Hepatocyte (in vitro differentiated cells): ENCODE data around the gene SNAPC3. TPM values are rescaled to one million over a fixed set of nuclear protein-coding genes. Genes with fewer than 3 reads are reported as not detected.

ENCODE experiments used
- DNase-seq: peaks from one replicate; pipeline ENCODE4 v3.0.0-alpha.2; 2016; ENCODE audit warnings: low spot score
- H2AFZ ChIP-seq: fragments of 200-600 bp; sonication (generic); 2 replicates; pipeline ENCODE4 v1.6.0; 2016; ENCODE audit warnings: antibody characterized with exemption, mild to moderate bottlenecking
- H3K27ac ChIP-seq: fragments of 200-600 bp; sonication (generic); 2 replicates; pipeline ENCODE4 v1.5.1; 2016; ENCODE audit warnings: mild to moderate bottlenecking
- H3K27me3 ChIP-seq: fragments of 200-600 bp; sonication (generic); 2 replicates; pipeline ENCODE4 v1.6.1; 2016
- H3K36me3 ChIP-seq: fragments of 200-600 bp; sonication (generic); replicated peaks from 2 replicates; pipeline ENCODE4 v1.5.1; 2016; ENCODE audit warnings: low read depth; ENCODE audit not compliant: insufficient read depth
- H3K4me1 ChIP-seq: fragments of 200-600 bp; sonication (generic); 2 replicates; pipeline ENCODE4 v1.5.1; 2016; ENCODE audit warnings: mild to moderate bottlenecking, moderate library complexity; ENCODE audit not compliant: insufficient read depth
- H3K4me2 ChIP-seq: fragments of 200-600 bp; sonication (generic); 2 replicates; pipeline ENCODE4 v1.6.0; 2016
- H3K4me3 ChIP-seq: fragments of 200-600 bp; sonication (generic); 2 replicates; pipeline ENCODE4 v1.5.1; 2016; ENCODE audit warnings: mild to moderate bottlenecking
- H3K79me2 ChIP-seq: fragments of 200-600 bp; sonication (generic); 2 replicates; pipeline ENCODE4 v1.6.0; 2017; ENCODE audit warnings: mild to moderate bottlenecking
- H3K9me2 ChIP-seq: fragments of 200-600 bp; sonication (generic); replicated peaks from 2 replicates; pipeline ENCODE4 v1.6.0; 2017; ENCODE audit warnings: mild to moderate bottlenecking; ENCODE audit not compliant: insufficient read depth
- H3K9me3 ChIP-seq: fragments of 200-600 bp; sonication (generic); 2 replicates; pipeline ENCODE4 v1.5.1; 2016; ENCODE audit warnings: low read depth, mild to moderate bottlenecking
- H4K20me1 ChIP-seq: fragments of 200-600 bp; sonication (generic); 2 replicates; pipeline ENCODE4 v1.6.0; 2016; ENCODE audit warnings: mild to moderate bottlenecking; ENCODE audit not compliant: insufficient read depth, poor library complexity, severe bottlenecking
- CTCF ChIP-seq: fragments of 200-600 bp; sonication (generic); IDR thresholded peaks from 2 replicates; pipeline ENCODE4 v1.5.1; 2016; ENCODE audit warnings: antibody characterized with exemption, mild to moderate bottlenecking; ENCODE audit not compliant: poor library complexity
- EZH2 ChIP-seq: fragments of 200-600 bp; sonication (generic); IDR thresholded peaks from 2 replicates; pipeline ENCODE4 v1.6.1; 2016; ENCODE audit warnings: antibody characterized with exemption, mild to moderate bottlenecking, borderline replicate concordance
- EZH2phosphoT487 ChIP-seq: fragments of 200-600 bp; sonication (generic); IDR thresholded peaks from one replicate; pipeline ENCODE4 v1.6.1; 2018; ENCODE audit warnings: antibody characterized with exemption, mild to moderate bottlenecking, low read depth, moderate library complexity; ENCODE audit not compliant: unreplicated experiment, severe bottlenecking
- WGBS: methylation state at CpG from one replicate; pipeline ENCODE4 v1.1.6; 2016; ENCODE audit warnings: low lambda C conversion rate; ENCODE audit errors: missing lambda C conversion rate; 5-methylcytosine and 5-hydroxymethylcytosine counted together
- polyA plus RNA-seq: library from polyadenylated mRNA; unstranded; fragments of >200 nt; fragmentation: Nextera tagmentation; extraction: Ambion mirVana; gene quantifications from 2 replicates; pipeline ENCODE4 v1.2.1, GENCODE V29; 2016
- total RNA-seq: library from RNA; depleted of rRNA; stranded (reverse); fragments of >200 nt; gene quantifications from 2 replicates; pipeline ENCODE4 v1.2.3, GENCODE V29; 2014

SNAPC3 gene
- total and polyA plus RNA-seq, 2 experiments from 2014 or later: 21.2 to 34.1 TPM

GRCh38 chr9:15475923-15476536 lies 53.4 kb downstream of the SNAPC3 start:
- no peaks in the 10 kb centered on the region for H3K79me2 ChIP-seq
- H3K27me3 ChIP-seq: no peaks in the 10 kb centered on the region
- TF ChIP-seq CTCF (no peak), EZH2 (no peak), EZH2phosphoT487 (no peak)
- 96% methylated on average over 8 of the region's 8 CpGs for WGBS
- H2AFZ ChIP-seq: no peak overlapping the region
- no peaks in the 10 kb centered on the region for H3K4me1 ChIP-seq
- H3K4me3 ChIP-seq: no peak overlapping the region
- no peak overlapping the region for H3K4me2 ChIP-seq
- no peaks in the 10 kb centered on the region for H4K20me1 ChIP-seq
- no peaks in the 10 kb centered on the region for H3K36me3 ChIP-seq
- H3K27ac ChIP-seq: no peak overlapping the region
- no peaks in the 10 kb centered on the region for H3K9me3 ChIP-seq
- DNase-seq: no peak
- no peaks in the 10 kb centered on the region for H3K9me2 ChIP-seq

GRCh38 chr9:15480028-15480427 lies 57.4 kb downstream of the SNAPC3 start:
- no peak for DNase-seq
- Histone ChIP-seq H3K4me1 (no peaks in the 10 kb centered on the region), H3K79me2 (no peaks in the 10 kb centered on the region), H2AFZ (no peak overlapping the region), H3K36me3 (no peaks in the 10 kb centered on the region), H3K4me3 (no peak overlapping the region), H3K27me3 (no peaks in the 10 kb centered on the region), H3K9me2 (no peaks in the 10 kb centered on the region), H3K4me2 (peak overlapping the region; percentile 10), H3K9me3 (no peaks in the 10 kb centered on the region), H4K20me1 (no peaks in the 10 kb centered on the region), H3K27ac (no peak overlapping the region)
- TF ChIP-seq CTCF (no peak), EZH2 (no peak), EZH2phosphoT487 (no peak)
- 62% methylated on average over 1 of the region's 1 CpG for WGBS

- Histone ChIP-seq H3K27me3 (no peaks in the 10 kb centered on the region), H3K4me2 (no peak overlapping the region), H4K20me1 (no peaks in the 10 kb centered on the region), H2AFZ (no peak overlapping the region), H3K4me3 (no peak overlapping the region), H3K9me3 (no peaks in the 10 kb centered on the region), H3K9me2 (no peaks in the 10 kb centered on the region), H3K79me2 (no peaks in the 10 kb centered on the region), H3K27ac (no peak overlapping the region), H3K36me3 (no peaks in the 10 kb centered on the region), H3K4me1 (no peaks in the 10 kb centered on the region)
- TF ChIP-seq EZH2phosphoT487: no peak
- TF ChIP-seq CTCF: no peak
- TF ChIP-seq EZH2: no peak
- 73% methylated on average over 1 of the region's 1 CpG for WGBS
- no peak for DNase-seq
These were observed 59.5 kb downstream of the SNAPC3 start for GRCh38 chr9:15482146-15482545.
